HuH-7 (cell line): Measurements from ENCODE around the gene HAPLN2.
A peak's percentile ranks its signal among the peaks of the same experiment; 100 is the strongest.
"Not testable (repeated sequence)": the region's sequence is repeated elsewhere in the genome, so short reads cannot be mapped to it uniquely, and the experiment has no call there.

ENCODE experiments used
- DNase-seq: peaks from one replicate; pipeline ENCODE4 v3.0.0; 2011; ENCODE audit warnings: low spot score

The HAPLN2 gene

GRCh38 chr1:156592158-156592909 lies 26.9 kb upstream of the HAPLN2 start:
- no peak for DNase-seq

GRCh38 chr1:156592910-156593660 lies 26.1 kb upstream of the HAPLN2 start:
- DNase-seq = no peak

GRCh38 chr1:156593661-156593989 lies 25.6 kb upstream of the HAPLN2 start:
- no peak for DNase-seq

GRCh38 chr1:156594190-156594589 lies 25.0 kb upstream of the HAPLN2 start:
- no peak for DNase-seq

- DNase-seq = no peak
Measured at GRCh38 chr1:156595016-156595415, 24.2 kb upstream of the HAPLN2 start.

GRCh38 chr1:156596426-156596825 lies 22.8 kb upstream of the HAPLN2 start:
- no peak for DNase-seq

GRCh38 chr1:156598125-156598524 lies 21.1 kb upstream of the HAPLN2 start:
- DNase-seq = no peak

GRCh38 chr1:156598731-156599432 lies 20.3 kb upstream of the HAPLN2 start:
- no peak for DNase-seq

GRCh38 chr1:156599811-156600210 lies 19.4 kb upstream of the HAPLN2 start:
- DNase-seq = no peak

- no peak for DNase-seq
Measured at GRCh38 chr1:156600733-156601121, 18.5 kb upstream of the HAPLN2 start.

- peak; percentile 73 for DNase-seq
Measured at GRCh38 chr1:156601122-156601830, 17.9 kb upstream of the HAPLN2 start, which contains the start of gene GPATCH4. GPATCH4 (minus strand) TSS chr1:156601479.

- no peak for DNase-seq
Measured at GRCh38 chr1:156601892-156602291, 17.3 kb upstream of the HAPLN2 start.

GRCh38 chr1:156602557-156602993 lies 16.6 kb upstream of the HAPLN2 start:
- no peak for DNase-seq

- not testable (repeated sequence) for DNase-seq
Measured at GRCh38 chr1:156607344-156607743, 11.9 kb upstream of the HAPLN2 start.

- DNase-seq = peak; percentile 45
Measured at GRCh38 chr1:156608036-156608674, 11.1 kb upstream of the HAPLN2 start.

GRCh38 chr1:156608981-156609380 lies 10.2 kb upstream of the HAPLN2 start:
- DNase-seq = peak; percentile 48

- not testable (repeated sequence) for DNase-seq
Measured at GRCh38 chr1:156610072-156610471, 9.1 kb upstream of the HAPLN2 start.

GRCh38 chr1:156612666-156613065 lies 6.5 kb upstream of the HAPLN2 start:
- no peak for DNase-seq

- DNase-seq = no peak
Measured at GRCh38 chr1:156615946-156616345, 3.3 kb upstream of the HAPLN2 start.

GRCh38 chr1:156616463-156616862 lies 2.8 kb upstream of the HAPLN2 start:
- peak; percentile 73 for DNase-seq

- no peak for DNase-seq
Measured at GRCh38 chr1:156619582-156619955, 354 bp downstream of the HAPLN2 start.
